B cell (primary cell): ENCODE data around the gene NR4A2. TPM values are rescaled to one million over a fixed set of nuclear protein-coding genes. Genes with fewer than 3 reads are reported as not detected.

ENCODE experiments used
- ATAC-seq: fragments of 200-7000 bp; cut with Tn5 transposase; one replicate; pipeline ENCODE4 v1.10.0; 2021; ENCODE audit warnings: low read depth, mild to moderate bottlenecking, moderate number of reproducible peaks, moderate library complexity
- CTCF ChIA-PET: fragments of 350-600 bp; sonication (Branson Sonifier 250); formaldehyde crosslinking; loops from one replicate; lab custom pipeline; 2021; ENCODE audit warnings: antibody characterized with exemption, inconsistent platforms; lab: Charles Lee
- POLR2A ChIA-PET: fragments of 350-600 bp; sonication (Branson Sonifier 250); formaldehyde crosslinking; loops from one replicate; lab custom pipeline; 2021; ENCODE audit warnings: antibody characterized with exemption; lab: Charles Lee
- DNase-seq: peaks from one replicate; pipeline ENCODE4 v3.0.0; 2013
- H2AFZ ChIP-seq: 2 replicates; pipeline ENCODE4 v1.6.1; 2012; ENCODE audit warnings: mild to moderate bottlenecking, low read depth, low read length; ENCODE audit not compliant: insufficient read depth, poor library complexity, severe bottlenecking
- H3K27ac ChIP-seq, 2 donors: 1 replicate in 1 of 2; 2 replicates in 1 of 2; pipeline ENCODE4 v1.5.1; 2012 to 2013; ENCODE audit warnings: low read length in 2 of 2, mild to moderate bottlenecking in 2 of 2, moderate library complexity in 1 of 2
- H3K27me3 ChIP-seq, 4 experiments: fragments of 200-600 bp in 1 of 4; sonication (generic) in 1 of 4; replicated peaks in 1 of 4; 1 replicate in 2 of 4; 2 replicates in 2 of 4; pipeline versions ENCODE4 v1.6.1 to v1.7.0; 2013 to 2016; ENCODE audit warnings: low read length in 3 of 4, mild to moderate bottlenecking in 2 of 4, mixed read lengths in 1 of 4, moderate library complexity in 1 of 4; ENCODE audit not compliant: insufficient read depth in 4 of 4, control insufficient read depth in 3 of 4; ENCODE audit errors: control extremely low read depth in 1 of 4
- H3K36me3 ChIP-seq, 2 experiments: replicated peaks in 1 of 2; 1 replicate in 1 of 2; 2 replicates in 1 of 2; pipeline versions ENCODE4 v1.6.1 to v1.7.1; 2013; ENCODE audit warnings: low read length in 1 of 2; ENCODE audit not compliant: insufficient read depth in 2 of 2, control insufficient read depth in 1 of 2; ENCODE audit errors: control extremely low read depth in 1 of 2, extremely low read depth in 1 of 2
- H3K4me1 ChIP-seq, 2 donors: fragments of 200-600 bp in 1 of 2; sonication (generic) in 1 of 2; 1 replicate in 1 of 2; 2 replicates in 1 of 2; pipeline versions ENCODE4 v1.5.1 to v1.6.1; 2013 to 2017; ENCODE audit warnings: low read length in 2 of 2; ENCODE audit not compliant: control insufficient read depth in 2 of 2, insufficient read depth in 2 of 2
- H3K4me2 ChIP-seq: replicated peaks from 2 replicates; pipeline ENCODE3; 2012; ENCODE audit warnings: mild to moderate bottlenecking, low read depth, low read length; ENCODE audit not compliant: poor library complexity, severe bottlenecking
- H3K4me3 ChIP-seq, 5 experiments: fragments of 200-600 bp in 1 of 5; sonication (generic) in 1 of 5; 1 replicate in 3 of 5; 2 replicates in 2 of 5; pipeline versions ENCODE4 v1.5.1 to v1.7.0; 2011 to 2016; ENCODE audit warnings: low read length in 4 of 5, mild to moderate bottlenecking in 4 of 5, low read depth in 2 of 5, control low read depth in 1 of 5, moderate library complexity in 1 of 5; ENCODE audit not compliant: insufficient read depth in 1 of 5; ENCODE audit errors: control extremely low read depth in 1 of 5, extremely low read depth in 1 of 5
- H3K79me2 ChIP-seq: fragments of 200-600 bp; sonication (generic); one replicate; pipeline ENCODE4 v1.6.0; 2016; ENCODE audit warnings: low read length; ENCODE audit not compliant: control insufficient read depth, insufficient read depth
- H3K9ac ChIP-seq: fragments of 200-600 bp; sonication (generic); 2 replicates; pipeline ENCODE4 v1.6.1; 2017; ENCODE audit warnings: mild to moderate bottlenecking, low read length, moderate library complexity
- H3K9me3 ChIP-seq, 3 donors: one replicate each; pipeline versions ENCODE4 v1.6.1 to v1.7.1; 2013; ENCODE audit warnings: low read length in 2 of 3; ENCODE audit not compliant: control insufficient read depth in 2 of 3, insufficient read depth in 1 of 3; ENCODE audit errors: control extremely low read depth in 1 of 3
- H4K20me1 ChIP-seq: 2 replicates; pipeline ENCODE4 v1.6.0; 2012; ENCODE audit warnings: mild to moderate bottlenecking, low read length; ENCODE audit not compliant: insufficient read depth, control insufficient read depth, poor library complexity, severe bottlenecking
- H3K27ac Mint-ChIP-seq: one replicate; pipeline ENCODE4 v1.8.0; 2021; ENCODE audit warnings: mixed read lengths
- H3K27me3 Mint-ChIP-seq: one replicate; pipeline ENCODE4 v1.8.0; 2021; ENCODE audit warnings: mixed read lengths
- H3K4me1 Mint-ChIP-seq: one replicate; pipeline ENCODE4 v1.8.0; 2021; ENCODE audit warnings: mixed read lengths
- H3K4me3 Mint-ChIP-seq: one replicate; pipeline ENCODE4 v1.8.0; 2021; ENCODE audit warnings: mixed read lengths
- H3K9me3 Mint-ChIP-seq: one replicate; pipeline ENCODE4 v1.8.0; 2022; ENCODE audit warnings: mixed read lengths; ENCODE audit not compliant: insufficient read depth
- CTCF ChIP-seq: fragments of 200-600 bp; IDR thresholded peaks from one replicate; pipeline ENCODE4 v1.8.0; 2022; ENCODE audit warnings: antibody characterized with exemption, mild to moderate bottlenecking
- EZH2 ChIP-seq: IDR thresholded peaks from 2 replicates; pipeline ENCODE4 v1.6.1; 2012; ENCODE audit warnings: borderline replicate concordance, low read depth, mild to moderate bottlenecking, moderate library complexity, low read length; ENCODE audit not compliant: insufficient read depth, poor library complexity, severe bottlenecking
- WGBS: methylation state at CpG from one replicate; pipeline ENCODE4 v1.1.5; 2013; ENCODE audit warnings: missing lambda C conversion rate; ENCODE audit not compliant: insufficient coverage; 5-methylcytosine and 5-hydroxymethylcytosine counted together
- intact Hi-C: fragments of 100-400 bp; cut with micrococcal nuclease; formaldehyde crosslinking; loops from one replicate; pipeline ENCODE4 v1.10.0; 2022
- polyA minus RNA-seq: library from RNA; depleted of rRNA, polyadenylated mRNA; stranded (reverse); fragments of >200 nt; gene quantifications from 2 replicates; pipeline ENCODE4 v1.2.3, GENCODE V29; 2012
- polyA plus RNA-seq: library from polyadenylated mRNA; depleted of rRNA; stranded (reverse); fragments of >200 nt; gene quantifications from 2 replicates; pipeline ENCODE4 v1.2.3, GENCODE V29; 2012
- total RNA-seq, 2 donors: library from RNA; stranded (reverse); fragments of 120-200 nt in 1 of 2; gene quantifications; 1 replicate in 1 of 2; 2 replicates in 1 of 2; pipeline versions ENCODE4 v1.2.3 to v1.2.4, GENCODE V29; 2013 to 2022

NR4A2 gene
- total RNA-seq = 30.6 and 33.8 TPM in 2 replicates
- 9.8 TPM for total RNA-seq (2013)
- polyA plus RNA-seq = 177 and 315 TPM in 2 replicates
- polyA minus RNA-seq = 107 and 143 TPM in 2 replicates

DNA sequence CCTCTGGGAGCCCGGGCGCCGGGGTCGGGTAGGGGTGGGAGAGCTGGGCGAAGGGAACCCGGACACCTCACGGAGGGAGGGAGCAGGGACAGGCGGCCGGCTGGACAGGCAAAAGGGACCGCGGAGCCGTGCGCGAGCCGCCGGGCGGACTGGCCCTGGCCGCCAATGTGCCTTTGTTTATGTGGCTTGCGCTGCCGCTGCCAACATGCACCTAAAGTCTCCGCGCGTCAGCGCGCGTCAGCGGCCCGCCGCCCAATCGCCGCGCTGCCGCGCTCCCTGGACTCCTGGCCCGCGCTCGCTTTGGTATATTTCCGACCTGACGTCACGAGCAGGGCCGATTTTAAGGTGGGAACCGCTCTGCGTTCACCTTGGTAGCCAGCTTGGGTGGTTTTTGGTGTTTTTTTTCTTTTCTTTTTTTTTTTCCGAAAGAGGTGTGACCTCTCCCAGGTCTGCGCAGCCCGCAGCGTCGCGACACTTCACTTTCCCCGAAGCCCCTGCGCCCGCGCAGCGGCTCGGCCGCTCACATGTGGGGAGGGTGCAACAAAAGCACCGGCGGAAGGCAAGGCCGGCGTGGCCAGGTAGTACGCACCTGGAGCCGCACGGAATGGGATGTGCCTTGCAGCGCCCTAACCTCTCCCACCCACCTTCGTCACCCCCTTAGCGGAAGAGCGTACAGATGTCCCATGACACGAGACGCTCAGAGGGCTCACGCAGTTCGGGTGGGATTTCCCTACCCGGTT, at the start of gene NR4A2:
TSS of gene NR4A2 (minus strand) at position 188 of the 740 bp plus-strand sequence. CDS start 2,535 bp downstream, outside the sequence.
- H3K4me3 Mint-ChIP-seq = peak within 1 kb of the TSS; percentile 95
- Histone ChIP-seq H3K9ac (peak within 1 kb of the TSS; percentile 93), H3K36me3 (no peaks in the 10 kb centered on the region), H3K9me3 (peaks cover 0 to 21% (median 5%) of the 10 kb centered on the region in 3 donors), H2AFZ (no peak within 1 kb of the TSS), H3K4me2 (peak within 1 kb of the TSS; percentile 99), H3K27me3 (peaks cover 2 to 45% (median 36%) of the 10 kb centered on the region in 4 experiments), H3K27ac (peak within 1 kb of the TSS; percentile 98 to 99), H4K20me1 (peaks cover 30% of the 10 kb centered on the region), H3K4me1 (peaks cover 43 to 52% of the 10 kb centered on the region in 2 donors), H3K4me3 (peak within 1 kb of the TSS; percentile 90 to 99 (median 93)), H3K79me2 (peaks cover 4% of the 10 kb centered on the region)
- ChIA-PET CTCF (interaction anchor here (0.5 to 4.9 kb wide), 4 partner anchors 8 to 136 kb away, joined by 3 to 29 read pairs (median 16); no protein-coding TSS in a partner anchor), POLR2A (interaction anchor here (2.3 to 3.9 kb wide), 2 partner anchors 10 to 67 kb away, joined by 15 to 20 read pairs; no protein-coding TSS in a partner anchor)
- peaks cover 53% of the 10 kb centered on the region for H3K4me1 Mint-ChIP-seq
- DNase-seq = peak; percentile 97
- under 1% methylated on average over 71 of the region's 72 CpGs for WGBS
- H3K9me3 Mint-ChIP-seq = peaks cover 3% of the 10 kb centered on the region
- peaks cover 30% of the 10 kb centered on the region for H3K27me3 Mint-ChIP-seq
- H3K27ac Mint-ChIP-seq = peak within 1 kb of the TSS; percentile 99
- peak; percentile 56 for ATAC-seq
- intact Hi-C loops = loop anchor here (1.0 to 5.0 kb wide), 3 partner anchors 9 to 1135 kb away; no protein-coding TSS in a partner anchor
- no peak for TF ChIP-seq EZH2
- TF ChIP-seq CTCF = no peak

- Mint-ChIP-seq H3K4me1 (peaks cover 7% of the 10 kb centered on the region), H3K9me3 (no peaks in the 10 kb centered on the region), H3K27ac (no peak overlapping the region), H3K4me3 (no peak overlapping the region), H3K27me3 (peaks cover 3% of the 10 kb centered on the region)
- Histone ChIP-seq H3K4me2 (no peak overlapping the region), H3K4me3 (no peak overlapping the region), H3K4me1 (peaks cover 0 to 3% of the 10 kb centered on the region in 2 donors), H3K36me3 (no peaks in the 10 kb centered on the region), H3K9me3 (no peaks in the 10 kb centered on the region), H3K27me3 (no peaks in the 10 kb centered on the region), H2AFZ (no peak overlapping the region), H3K79me2 (no peaks in the 10 kb centered on the region), H3K27ac (no peak overlapping the region), H4K20me1 (no peaks in the 10 kb centered on the region), H3K9ac (no peak overlapping the region)
- ChIA-PET CTCF (no interaction called here), POLR2A (no interaction called here)
- ATAC-seq (no peak), DNase-seq (no peak)
- 88% methylated on average over 1 of the region's 1 CpG for WGBS
- TF ChIP-seq EZH2 = no peak
- no peak for TF ChIP-seq CTCF
- intact Hi-C loops = no loop called here
Measured at GRCh38 chr2:156380117-156380645, 47.7 kb upstream of the NR4A2 start.
